ENCODE results near the gene LIPK. TPM values are rescaled to one million over a fixed set of nuclear protein-coding genes. Genes with fewer than 3 reads are reported as not detected.
A peak's percentile ranks its signal among the peaks of the same experiment; 100 is the strongest.

Gene LIPK
- total RNA-seq, 1 experiment from 2014 or later, result not detected

- no TSS peak for BruUV-seq (replicated peaks)
- Histone ChIP-seq H3K79me2 (ENCODE audit: low read depth) (no peaks in the 10 kb centered on the region), H3K27me3 (ENCODE audit: insufficient read depth, low read depth) (no peaks in the 10 kb centered on the region), H3K9me3 (ENCODE audit: insufficient read depth, low read depth) (no peaks in the 10 kb centered on the region), H3K4me1 (replicated peaks; ENCODE audit: insufficient read depth) (no peaks in the 10 kb centered on the region), H3K4me3 (no peak overlapping the region), H3F3A (ENCODE audit: insufficient read depth, low read depth) (no peaks in the 10 kb centered on the region), H3K36me3 (ENCODE audit: low read depth) (no peaks in the 10 kb centered on the region), H3K9me2 (ENCODE audit: insufficient read depth) (no peaks in the 10 kb centered on the region), H2AFZ (no peak overlapping the region), H3K27ac (no peak overlapping the region), H3K4me2 (no peak overlapping the region), H4K20me1 (ENCODE audit: insufficient read depth) (no peaks in the 10 kb centered on the region)
- CTCF ChIA-PET, result no interaction called here
- TF ChIP-seq EZH2 (IDR thresholded peaks at IDR 0.05; ENCODE audit: low read depth) (no peak), CTCF (conservative IDR thresholded peaks at IDR 0.05) (no peak)
- POLR2A ChIA-PET (ENCODE audit: unreplicated experiment), result no interaction called here
- intact Hi-C loops (cut with micrococcal nuclease; ENCODE audit: unreplicated experiment), result no loop called here
- no peak for DNase-seq
These were observed 23.6 kb upstream of the LIPK start for GRCh38 chr10:88682491-88682890.

- H3K27ac ChIP-seq, result no peak overlapping the region
- ChIA-PET POLR2A (ENCODE audit: unreplicated experiment) (no interaction called here), CTCF (interaction anchor here (0.5 kb wide), 1 partner anchor 1545 kb away, joined by 4 read pairs; no protein-coding TSS in a partner anchor)
- DNase-seq, result no peak
- no peaks in the 10 kb centered on the region for H3K9me2 ChIP-seq (ENCODE audit: insufficient read depth)
- no peaks in the 10 kb centered on the region for H3K79me2 ChIP-seq (ENCODE audit: low read depth)
- no peaks in the 10 kb centered on the region for H3F3A ChIP-seq (ENCODE audit: insufficient read depth, low read depth)
- TF ChIP-seq CTCF (conservative IDR thresholded peaks at IDR 0.05), result peak; percentile 86
- no peak for TF ChIP-seq EZH2 (IDR thresholded peaks at IDR 0.05; ENCODE audit: low read depth)
- intact Hi-C loops (cut with micrococcal nuclease; ENCODE audit: unreplicated experiment), result loop anchor here (1.0 kb wide), 2 partner anchors 122 to 244 kb away; no protein-coding TSS in a partner anchor
- no peaks in the 10 kb centered on the region for H4K20me1 ChIP-seq (ENCODE audit: insufficient read depth)
- H2AFZ ChIP-seq, result no peak overlapping the region
- no TSS peak for BruUV-seq (replicated peaks)
- no peak overlapping the region for H3K4me2 ChIP-seq
- no peak overlapping the region for H3K4me3 ChIP-seq
- H3K4me1 ChIP-seq (replicated peaks; ENCODE audit: insufficient read depth), result no peaks in the 10 kb centered on the region
- H3K9me3 ChIP-seq (ENCODE audit: insufficient read depth, low read depth), result no peaks in the 10 kb centered on the region
- H3K36me3 ChIP-seq (ENCODE audit: low read depth), result no peaks in the 10 kb centered on the region
- H3K27me3 ChIP-seq (ENCODE audit: insufficient read depth, low read depth), result no peaks in the 10 kb centered on the region
These were observed 18.1 kb upstream of the LIPK start for GRCh38 chr10:88687853-88688467.

GRCh38 chr10:88689366-88689765 is 16.7 kb upstream of the LIPK start:
- no peaks in the 10 kb centered on the region for H3K27me3 ChIP-seq (ENCODE audit: insufficient read depth, low read depth)
- H3K9me3 ChIP-seq (ENCODE audit: insufficient read depth, low read depth), result no peaks in the 10 kb centered on the region
- no peak for TF ChIP-seq CTCF (conservative IDR thresholded peaks at IDR 0.05)
- no peak for TF ChIP-seq EZH2 (IDR thresholded peaks at IDR 0.05; ENCODE audit: low read depth)
- H3F3A ChIP-seq (ENCODE audit: insufficient read depth, low read depth), result no peaks in the 10 kb centered on the region
- POLR2A ChIA-PET (ENCODE audit: unreplicated experiment), result no interaction called here
- H3K79me2 ChIP-seq (ENCODE audit: low read depth), result no peaks in the 10 kb centered on the region
- no peak overlapping the region for H3K4me2 ChIP-seq
- H2AFZ ChIP-seq, result no peak overlapping the region
- no peak for DNase-seq
- H3K4me3 ChIP-seq, result no peak overlapping the region
- CTCF ChIA-PET, result no interaction called here
- no peak overlapping the region for H3K27ac ChIP-seq
- H3K9me2 ChIP-seq (ENCODE audit: insufficient read depth), result no peaks in the 10 kb centered on the region
- no peaks in the 10 kb centered on the region for H3K36me3 ChIP-seq (ENCODE audit: low read depth)
- BruUV-seq (replicated peaks), result no TSS peak
- no peaks in the 10 kb centered on the region for H3K4me1 ChIP-seq (replicated peaks; ENCODE audit: insufficient read depth)
- H4K20me1 ChIP-seq (ENCODE audit: insufficient read depth), result no peaks in the 10 kb centered on the region
- intact Hi-C loops (cut with micrococcal nuclease; ENCODE audit: unreplicated experiment), result no loop called here
